Activated CD4-positive, alpha-beta T cell treated with anti-CD3 and anti-CD28 coated beads, Interleukin-10, Interleukin-2, amounts not matched to agents 100 ng/mL and 50 ng/mL, durations not matched to agents 16 hours and 8 hours (primary cell): ENCODE measurements around the gene TSSK2.
"Not testable (repeated sequence)": the region's sequence is repeated elsewhere in the genome, so short reads cannot be mapped to it uniquely, and the experiment has no call there.

ENCODE experiments used
- DNase-seq: peaks from one replicate; pipeline ENCODE4 v3.0.0-alpha.2; 2020

Gene TSSK2

GRCh38 chr22:19130959-19131684 is at the start of gene TSSK2:
Gene TSSK2 (plus strand): TSS chr22:19131308. CDS start chr22:19131400, 92 bp downstream.
- DNase-seq = no peak

DNA sequence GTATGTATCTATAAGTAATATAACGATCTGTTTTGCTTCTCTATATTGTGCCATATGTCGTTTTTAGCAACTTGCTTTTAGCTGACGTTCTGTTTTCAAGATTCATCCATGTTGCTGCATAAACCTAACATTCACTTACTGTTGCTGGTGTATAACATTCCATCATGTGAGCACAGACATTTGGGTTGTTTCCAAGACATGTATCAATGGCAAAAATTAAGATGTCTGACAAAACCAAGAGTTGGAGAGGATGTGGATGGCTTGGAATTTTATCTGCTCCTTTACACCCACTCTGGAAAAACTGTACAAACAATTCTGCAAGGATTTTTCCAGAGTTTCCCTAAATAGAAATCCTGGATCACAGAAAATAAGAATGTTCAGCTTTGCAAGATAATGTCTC is 49.8 kb upstream of the TSSK2 start:
- DNase-seq = no peak

GRCh38 chr22:19082101-19082500 is 49.0 kb upstream of the TSSK2 start:
- no peak for DNase-seq

DNA sequence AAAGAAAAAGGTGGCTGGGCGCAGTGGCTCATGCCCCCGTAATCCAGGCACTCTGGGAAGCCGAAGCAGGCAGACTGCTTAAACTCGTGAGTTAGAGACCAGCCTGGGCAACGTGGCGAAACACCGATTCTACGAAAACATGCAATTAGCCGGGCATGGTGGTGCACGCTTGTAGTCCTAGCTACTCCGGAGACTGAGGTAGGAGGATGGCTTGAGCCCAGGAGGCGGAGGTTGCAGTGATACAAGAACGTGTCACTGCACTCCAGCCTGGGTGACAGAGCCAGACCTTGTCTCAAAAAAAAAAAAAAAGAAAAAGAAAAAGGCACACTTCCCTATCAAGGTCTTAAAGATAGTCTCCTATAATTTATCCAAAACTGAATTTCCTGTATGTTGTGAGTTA is 48.3 kb upstream of the TSSK2 start:
- DNase-seq = no peak

DNA sequence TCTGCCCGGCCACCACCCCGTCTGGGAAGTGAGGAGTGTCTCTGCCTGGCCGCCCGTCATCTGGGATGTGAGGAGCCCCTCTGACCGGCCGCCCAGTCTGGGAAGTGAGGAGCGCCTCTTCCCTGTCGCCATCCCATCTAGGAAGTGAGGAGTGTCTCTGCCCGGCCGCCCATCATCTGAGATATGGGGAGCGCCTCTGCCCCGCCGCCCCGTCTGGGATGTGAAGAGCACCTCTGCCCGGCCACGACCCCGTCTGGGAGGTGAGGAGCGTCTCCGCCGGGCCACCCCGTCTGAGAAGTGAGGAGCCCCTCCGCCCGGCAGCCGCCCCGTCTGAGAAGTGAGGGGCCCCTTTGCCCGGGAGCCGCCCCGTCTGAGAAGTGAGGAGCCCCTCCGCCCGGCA is 47.0 kb upstream of the TSSK2 start:
- DNase-seq = not testable (repeated sequence)

- DNase-seq = not testable (repeated sequence)
Measured at GRCh38 chr22:19084586-19084985, 46.5 kb upstream of the TSSK2 start.

- DNase-seq = peak; percentile 9
Measured at GRCh38 chr22:19085233-19085718, 45.8 kb upstream of the TSSK2 start.

GRCh38 chr22:19086417-19086816 is 44.7 kb upstream of the TSSK2 start:
- DNase-seq = no peak

DNA sequence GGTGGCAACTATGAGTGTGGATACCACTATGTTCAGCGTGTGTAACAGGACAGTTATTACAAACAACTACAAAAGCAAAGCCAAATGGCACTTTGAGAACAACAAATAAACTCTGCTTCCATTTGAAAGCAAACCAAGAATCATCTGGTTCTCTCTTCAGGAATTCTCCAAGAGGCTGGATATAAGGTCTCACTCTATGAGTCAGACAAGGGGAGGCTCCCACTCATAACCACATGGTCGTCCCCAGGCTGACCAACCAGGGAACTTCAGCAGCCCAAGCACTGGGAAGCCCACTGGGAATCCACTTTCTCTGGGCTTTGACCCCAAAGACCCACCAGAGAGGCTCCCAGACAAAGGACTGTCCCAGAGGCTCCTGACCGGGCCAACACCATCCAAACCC is 44.2 kb upstream of the TSSK2 start:
- no peak for DNase-seq

GRCh38 chr22:19088866-19089595 is 42.1 kb upstream of the TSSK2 start:
- DNase-seq = no peak

GRCh38 chr22:19090183-19090582 is 40.9 kb upstream of the TSSK2 start:
- DNase-seq = no peak

DNA sequence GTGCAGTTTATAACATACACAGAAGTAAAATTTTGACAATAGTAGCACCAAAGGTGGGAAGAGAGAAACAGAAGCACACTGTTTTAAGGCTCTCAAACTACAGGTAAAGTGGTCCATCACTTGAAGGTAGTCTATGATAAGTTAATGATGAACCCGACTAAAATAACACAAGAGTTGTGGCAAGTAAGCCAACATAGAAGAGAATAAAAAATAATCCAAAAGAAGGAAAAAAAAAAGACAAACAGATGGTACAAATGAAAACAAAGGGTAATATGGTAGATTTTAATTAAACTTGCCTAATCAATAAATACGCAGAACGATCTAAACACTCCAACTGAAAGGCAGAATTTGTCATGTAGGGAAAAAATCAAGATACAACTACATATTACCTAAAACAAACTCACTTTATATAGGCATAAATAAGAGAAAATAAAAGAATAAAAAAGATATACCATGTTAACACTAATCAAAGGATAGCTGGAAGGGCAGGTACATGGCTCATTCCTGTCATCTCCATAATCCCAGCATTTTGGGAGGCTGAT is 40.5 kb upstream of the TSSK2 start:
- DNase-seq = no peak

DNA sequence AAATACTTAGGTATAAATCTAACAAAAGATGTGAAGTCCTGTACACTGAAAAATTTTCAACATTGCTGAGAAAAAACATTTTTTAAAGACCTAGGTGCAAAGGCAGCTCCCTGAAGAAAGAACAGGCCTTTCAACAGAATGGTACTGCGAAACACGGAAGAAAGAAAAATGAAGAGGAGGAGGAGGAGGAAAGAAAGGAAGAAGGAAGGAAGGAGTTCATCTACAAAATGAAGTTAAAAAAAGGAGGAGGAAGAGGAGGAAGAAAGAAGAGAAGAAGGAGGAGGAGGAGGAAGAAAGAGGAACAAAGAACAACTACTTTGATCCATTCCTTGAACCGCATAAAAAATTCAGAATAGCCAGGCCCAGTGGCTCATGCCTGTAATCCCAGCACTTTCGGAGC is 38.4 kb upstream of the TSSK2 start:
- no peak for DNase-seq

DNA sequence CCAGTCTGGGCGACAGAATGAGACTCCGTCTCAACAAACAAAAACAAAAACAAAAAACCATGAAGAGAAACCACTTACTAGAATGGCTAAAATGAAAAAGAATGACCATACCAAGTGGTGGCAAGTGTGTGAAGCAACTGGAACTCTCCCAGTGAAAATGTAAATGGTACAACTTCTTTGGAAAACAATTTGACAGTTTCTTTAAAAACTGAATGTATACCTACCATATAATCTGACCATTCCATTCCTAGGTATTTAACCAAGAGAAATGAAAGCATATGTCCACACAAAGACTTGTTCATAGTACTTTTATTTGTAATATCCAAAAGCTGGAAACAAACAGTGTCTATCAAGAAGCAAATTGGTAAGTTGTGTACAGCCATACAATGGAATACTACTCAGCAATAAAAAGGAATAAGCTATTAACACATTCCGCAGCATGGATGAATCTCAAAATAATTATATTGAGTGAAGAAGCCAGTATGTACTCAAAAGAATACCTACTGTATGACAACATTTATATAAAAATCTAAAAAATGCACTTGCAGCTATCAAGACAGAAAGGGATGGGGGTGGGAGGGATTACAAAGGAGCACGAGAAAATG is 36.6 kb upstream of the TSSK2 start:
- no peak for DNase-seq

DNA sequence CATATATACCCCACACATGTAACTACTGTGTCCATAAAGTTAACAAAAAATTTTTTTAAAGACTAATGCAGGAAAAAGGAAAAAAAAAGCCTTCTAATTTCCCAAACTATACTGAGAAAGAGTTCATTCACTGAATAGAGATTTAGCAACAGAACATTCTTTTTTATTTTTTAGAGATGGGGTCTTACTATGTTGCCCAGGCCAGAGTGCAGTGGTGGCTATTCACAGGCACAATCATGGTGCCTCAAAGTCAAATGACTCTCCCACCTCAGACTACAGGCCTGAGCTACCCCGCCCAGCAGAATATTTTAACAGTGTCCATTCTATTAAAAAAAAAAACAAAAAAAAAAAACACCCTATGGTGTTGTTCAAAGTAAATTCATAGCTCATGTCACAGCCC is 34.6 kb upstream of the TSSK2 start:
- no peak for DNase-seq

GRCh38 chr22:19097518-19097917 is 33.6 kb upstream of the TSSK2 start:
- DNase-seq = no peak

- no peak for DNase-seq
Measured at GRCh38 chr22:19098157-19098556, 33.0 kb upstream of the TSSK2 start.

DNA sequence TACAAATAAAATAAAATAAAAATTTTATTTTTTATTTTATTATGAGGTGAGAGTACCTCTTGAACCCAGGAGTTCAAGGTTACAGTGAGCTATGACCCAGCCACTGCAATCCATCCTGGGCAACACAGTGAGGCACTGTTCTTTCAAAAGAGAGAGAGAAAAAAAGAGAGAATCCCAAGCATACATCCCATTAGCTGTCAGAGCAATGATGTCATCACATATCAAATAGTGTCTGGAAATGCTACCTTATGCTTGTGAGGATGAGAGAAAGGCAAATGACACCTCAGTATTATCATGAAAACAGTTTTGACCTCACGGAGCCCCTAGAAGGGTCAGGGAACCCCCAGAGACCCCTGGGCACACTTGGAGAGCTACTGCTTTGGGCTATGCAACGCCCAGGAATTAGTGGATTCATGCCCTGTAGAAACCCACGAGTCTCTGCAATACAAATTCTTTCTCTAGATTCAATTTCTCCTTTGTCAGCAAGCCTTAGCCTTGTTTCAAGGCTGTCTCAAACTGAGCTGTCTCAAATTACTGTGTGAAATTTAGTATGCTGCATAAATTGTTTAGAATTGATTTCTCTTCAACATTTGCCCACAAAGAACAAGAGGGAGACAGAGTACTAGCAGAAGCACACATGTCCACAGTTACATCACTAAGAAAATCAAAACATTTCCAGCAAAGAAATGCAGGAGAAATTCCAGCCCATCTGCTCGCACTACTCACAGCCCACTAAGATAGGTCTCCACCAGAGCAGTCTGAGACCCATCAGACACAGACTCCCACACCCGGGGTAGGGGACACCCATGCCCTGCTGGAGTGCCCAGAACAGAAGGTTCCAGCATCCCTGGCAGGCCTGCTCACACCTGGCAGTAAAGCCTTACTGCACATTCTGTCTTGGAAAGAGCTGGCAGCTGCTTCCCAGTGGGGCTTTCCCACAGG is 27.0 kb upstream of the TSSK2 start:
- DNase-seq = no peak

- DNase-seq = no peak
Measured at GRCh38 chr22:19105456-19105855, 25.7 kb upstream of the TSSK2 start.

DNA sequence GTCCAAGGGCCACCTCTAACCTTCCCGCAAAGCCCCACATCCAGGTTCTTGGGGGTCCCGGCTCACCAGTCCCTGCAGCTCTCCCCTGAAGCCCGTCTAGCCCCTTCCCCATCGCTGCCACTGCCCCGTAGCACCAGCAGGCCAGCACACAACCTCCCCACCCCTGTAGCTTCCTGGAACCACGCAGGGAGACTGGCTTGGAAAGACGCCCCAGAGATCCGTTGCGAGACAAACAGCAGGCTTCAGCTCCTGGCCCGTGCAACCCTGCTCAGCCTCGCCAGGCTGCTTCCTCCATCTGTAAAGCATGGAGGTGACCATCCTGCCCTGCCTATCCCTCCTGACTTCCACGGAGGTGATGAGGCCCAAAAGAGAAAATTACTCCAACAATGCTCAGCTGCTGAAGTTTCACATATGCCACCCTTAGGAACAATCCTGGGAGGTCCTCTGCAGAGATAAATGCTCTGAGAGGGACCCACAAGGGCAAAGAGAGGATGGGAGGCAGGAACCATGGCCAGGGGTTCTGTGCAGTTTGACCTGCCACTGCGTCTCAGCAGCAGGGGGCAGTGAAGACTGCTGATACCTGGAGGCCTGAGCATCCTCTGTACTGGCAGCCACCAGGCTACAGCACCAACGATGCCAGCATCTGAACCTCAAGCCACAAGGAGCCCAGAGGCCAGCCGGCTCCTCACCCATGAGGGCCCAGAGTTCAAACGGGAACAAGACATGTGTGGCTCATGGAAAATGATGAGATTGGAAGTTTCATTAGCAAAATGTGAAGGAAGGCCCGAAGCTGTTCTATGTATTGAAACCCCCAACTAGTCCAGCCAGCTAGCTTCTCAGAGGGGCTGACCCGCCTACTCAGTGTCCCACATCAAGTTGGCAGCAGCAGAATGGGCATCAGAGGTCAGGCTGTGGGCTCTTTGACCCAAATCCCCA is 25.0 kb upstream of the TSSK2 start:
- peak; percentile 42 for DNase-seq
